SIG-M5 (cell line): ENCODE data around the gene TESK1.

Experiments
- DNase-seq: peaks from one replicate; lab custom pipeline; 2025; lab: John Stamatoyannopoulos, UW

Gene TESK1

GRCh38 chr9:35604578-35605350 is at the start of gene TESK1:
TESK1 (plus strand) TSS chr9:35605262; CDS start chr9:35605620, 358 bp downstream.
- no peak for DNase-seq

- DNase-seq: no peak
Observed at GRCh38 chr9:35555881-35556280, 49.2 kb upstream of the TESK1 start.

GRCh38 chr9:35556776-35557175 is 48.3 kb upstream of the TESK1 start:
- no peak for DNase-seq

- DNase-seq: no peak
Observed at GRCh38 chr9:35557320-35557719, 47.7 kb upstream of the TESK1 start.

- no peak for DNase-seq
Observed at GRCh38 chr9:35558185-35558584, 46.9 kb upstream of the TESK1 start.

- DNase-seq: no peak
Observed at GRCh38 chr9:35559792-35560530, 45.1 kb upstream of the TESK1 start.

GRCh38 chr9:35560625-35561337 is 44.3 kb upstream of the TESK1 start:
- DNase-seq: no peak

- no peak for DNase-seq
Observed at GRCh38 chr9:35561468-35562261, 43.4 kb upstream of the TESK1 start.

- DNase-seq: no peak
Observed at GRCh38 chr9:35562895-35563780, 41.9 kb upstream of the TESK1 start.

GRCh38 chr9:35563791-35564197 is 41.3 kb upstream of the TESK1 start:
- DNase-seq: no peak

- no peak for DNase-seq
Observed at GRCh38 chr9:35564658-35565061, 40.4 kb upstream of the TESK1 start.

- no peak for DNase-seq
Observed at GRCh38 chr9:35566417-35566816, 38.6 kb upstream of the TESK1 start.

GRCh38 chr9:35568196-35568595 is 36.9 kb upstream of the TESK1 start:
- DNase-seq: no peak

- no peak for DNase-seq
Observed at GRCh38 chr9:35569206-35569605, 35.9 kb upstream of the TESK1 start.

- DNase-seq: no peak
Observed at GRCh38 chr9:35570709-35571504, 34.2 kb upstream of the TESK1 start.

- no peak for DNase-seq
Observed at GRCh38 chr9:35574578-35575122, 30.4 kb upstream of the TESK1 start.

- no peak for DNase-seq
Observed at GRCh38 chr9:35575478-35575877, 29.6 kb upstream of the TESK1 start.

GRCh38 chr9:35577486-35577885 is 27.6 kb upstream of the TESK1 start:
- no peak for DNase-seq

GRCh38 chr9:35579130-35579529 is 25.9 kb upstream of the TESK1 start:
- no peak for DNase-seq
